HG03342 (cell line): ENCODE measurements around the gene TRPM4.
"Not testable (repeated sequence)": the region's sequence is repeated elsewhere in the genome, so short reads cannot be mapped to it uniquely, and the experiment has no call there.

ENCODE experiments used
- ATAC-seq: cut with Tn5 transposase; IDR thresholded peaks from one replicate; pipeline ENCODE4 v1.9.1; 2021; ENCODE audit warnings: mild to moderate bottlenecking, moderate library complexity; ENCODE audit not compliant: unreplicated experiment

TRPM4 gene

GRCh38 chr19:49223472-49223871 is 65.9 kb downstream of the TRPM4 start:
- no peak for ATAC-seq

- ATAC-seq, result not testable (repeated sequence)
Measured at GRCh38 chr19:49224441-49224840, 66.8 kb downstream of the TRPM4 start.

- ATAC-seq, result no peak
Measured at GRCh38 chr19:49224879-49225278, 67.3 kb downstream of the TRPM4 start.

- ATAC-seq, result no peak
Measured at GRCh38 chr19:49229416-49229815, 71.8 kb downstream of the TRPM4 start.

- ATAC-seq, result no peak
Measured at GRCh38 chr19:49231389-49231788, 73.8 kb downstream of the TRPM4 start.

- ATAC-seq, result no peak
Measured at GRCh38 chr19:49231804-49232203, 74.2 kb downstream of the TRPM4 start.

- ATAC-seq, result no peak
Measured at GRCh38 chr19:49233163-49233562, 75.6 kb downstream of the TRPM4 start.

- ATAC-seq, result no peak
Measured at GRCh38 chr19:49241769-49242168, 84.2 kb downstream of the TRPM4 start.

- ATAC-seq, result no peak
Measured at GRCh38 chr19:49243129-49243528, 85.5 kb downstream of the TRPM4 start.

GRCh38 chr19:49243726-49244125 is 86.1 kb downstream of the TRPM4 start:
- no peak for ATAC-seq

GRCh38 chr19:49244256-49244655 is 86.7 kb downstream of the TRPM4 start:
- no peak for ATAC-seq

GRCh38 chr19:49247676-49248075 is 90.1 kb downstream of the TRPM4 start:
- ATAC-seq, result no peak

GRCh38 chr19:49249933-49250332 is 92.3 kb downstream of the TRPM4 start:
- no peak for ATAC-seq

- ATAC-seq, result no peak
Measured at GRCh38 chr19:49255674-49256073, 98.1 kb downstream of the TRPM4 start.

GRCh38 chr19:49256691-49257090 is 99.1 kb downstream of the TRPM4 start:
- no peak for ATAC-seq
